GM23338 (cell line): ENCODE measurements around the gene TAPBPL. TPM values are rescaled to one million over a fixed set of nuclear protein-coding genes. Genes with fewer than 3 reads are reported as not detected.

ENCODE experiments used
- ATAC-seq: fragments of 200-7000 bp; cut with Tn5 transposase; 3 replicates; pipeline ENCODE4 v1.9.1; 2020
- DNase-seq: peaks from one replicate; pipeline ENCODE4 v3.0.0-alpha.2; 2015; ENCODE audit warnings: low spot score
- H2AFZ ChIP-seq: fragments of 200-600 bp; sonication (generic); 2 replicates; pipeline ENCODE4 v1.8.0; 2016; ENCODE audit warnings: antibody characterized with exemption, mild to moderate bottlenecking, moderate library complexity
- H3F3A ChIP-seq: fragments of 200-600 bp; sonication (generic); replicated peaks from 2 replicates; pipeline ENCODE4 v1.8.0; 2017; ENCODE audit warnings: antibody characterized with exemption, mixed run types, low read depth
- H3K27ac ChIP-seq: fragments of 200-600 bp; sonication (generic); 2 replicates; pipeline ENCODE4 v1.6.1; 2016; ENCODE audit warnings: low read depth
- H3K27me3 ChIP-seq: fragments of 200-600 bp; sonication (generic); 2 replicates; pipeline ENCODE4 v1.8.0; 2016; ENCODE audit warnings: mild to moderate bottlenecking, mixed run types, moderate library complexity; ENCODE audit not compliant: insufficient read depth
- H3K36me3 ChIP-seq: fragments of 200-600 bp; sonication (generic); 2 replicates; pipeline ENCODE4 v1.8.0; 2016; ENCODE audit warnings: mild to moderate bottlenecking; ENCODE audit not compliant: insufficient read depth
- H3K4me1 ChIP-seq: fragments of 200-600 bp; sonication (generic); 2 replicates; pipeline ENCODE4 v1.8.0; 2016; ENCODE audit warnings: mild to moderate bottlenecking, moderate library complexity; ENCODE audit not compliant: insufficient read depth
- H3K4me2 ChIP-seq: fragments of 200-600 bp; sonication (generic); 2 replicates; pipeline ENCODE4 v1.7.1; 2017; ENCODE audit warnings: mixed run types
- H3K4me3 ChIP-seq: fragments of 200-600 bp; sonication (generic); 2 replicates; pipeline ENCODE4 v1.6.1; 2016; ENCODE audit warnings: mixed run types
- H3K79me2 ChIP-seq: fragments of 200-600 bp; sonication (generic); replicated peaks from 2 replicates; pipeline ENCODE4 v1.8.0; 2017; ENCODE audit warnings: mild to moderate bottlenecking; ENCODE audit not compliant: insufficient read depth
- H3K9me2 ChIP-seq: fragments of 200-600 bp; sonication (generic); 2 replicates; pipeline ENCODE4 v1.8.0; 2017; ENCODE audit not compliant: insufficient read depth
- H4K20me1 ChIP-seq: fragments of 200-600 bp; sonication (generic); replicated peaks from 2 replicates; pipeline ENCODE4 v1.8.0; 2017; ENCODE audit warnings: mild to moderate bottlenecking; ENCODE audit not compliant: insufficient read depth
- H3K27ac Mint-ChIP-seq: 2 replicates; pipeline ENCODE4 v1.8.0; 2020; ENCODE audit warnings: inconsistent platforms, mild to moderate bottlenecking, moderate library complexity, mixed read lengths
- H3K27me3 Mint-ChIP-seq: 3 replicates; pipeline ENCODE4 v1.8.0; 2022; ENCODE audit warnings: low read depth, mild to moderate bottlenecking, moderate library complexity, mixed read lengths, inconsistent platforms; ENCODE audit not compliant: insufficient read depth, poor library complexity
- H3K36me3 Mint-ChIP-seq: 3 replicates; pipeline ENCODE4 v1.8.0; 2021; ENCODE audit warnings: low read depth, mild to moderate bottlenecking, inconsistent platforms, moderate library complexity, mixed read lengths
- H3K4me1 Mint-ChIP-seq: 3 replicates; pipeline ENCODE4 v1.8.0; 2020; ENCODE audit warnings: mild to moderate bottlenecking, inconsistent platforms, mixed read lengths
- H3K4me3 Mint-ChIP-seq: 3 replicates; pipeline ENCODE4 v1.8.0; 2021; ENCODE audit warnings: moderate library complexity, mild to moderate bottlenecking, inconsistent platforms, mixed read lengths
- H3K9me3 Mint-ChIP-seq: 3 replicates; pipeline ENCODE4 v1.8.0; 2020; ENCODE audit warnings: moderate library complexity, mild to moderate bottlenecking, inconsistent platforms, mixed read lengths
- CTCF ChIP-seq, 2 experiments: fragments of 200-600 bp in 1 of 2; sonication (generic) in 1 of 2; conservative IDR thresholded peaks; 2 replicates each; pipeline versions ENCODE4 v1.5.1 to v1.6.1; 2016 to 2017; ENCODE audit warnings: antibody characterized with exemption in 2 of 2, low read depth in 2 of 2, mild to moderate bottlenecking in 2 of 2, moderate library complexity in 1 of 2
- EZH2 ChIP-seq: fragments of 200-600 bp; sonication (generic); IDR thresholded peaks from one replicate; pipeline ENCODE4 v1.8.0; 2017; ENCODE audit warnings: antibody characterized with exemption, mild to moderate bottlenecking, low read depth; ENCODE audit not compliant: unreplicated experiment
- NANOG ChIP-seq: IDR thresholded peaks from 2 replicates; pipeline ENCODE4 v1.6.1; 2016; ENCODE audit warnings: antibody characterized with exemption, borderline replicate concordance
- REST ChIP-seq: IDR thresholded peaks from one replicate; pipeline ENCODE4 v1.6.1; 2018; ENCODE audit warnings: antibody characterized with exemption; ENCODE audit not compliant: unreplicated experiment
- STAT1 ChIP-seq: IDR thresholded peaks from one replicate; pipeline ENCODE4 v1.6.1; 2016; ENCODE audit warnings: antibody characterized with exemption; ENCODE audit not compliant: unreplicated experiment
- polyA plus RNA-seq: library from polyadenylated mRNA; unstranded; fragments of >200 nt; fragmentation: Nextera tagmentation; extraction: Ambion mirVana; gene quantifications from 2 replicates; pipeline ENCODE4 v1.2.1, GENCODE V29; 2016
- total RNA-seq: library from RNA; depleted of rRNA; stranded (reverse); fragments of >200 nt; shearing (Covaris generic); gene quantifications from 2 replicates; pipeline ENCODE4 v1.2.3, GENCODE V29; 2014

Gene TAPBPL
- total and polyA plus RNA-seq, 2 experiments from 2014 or later = 0.59 to 0.65 TPM

GRCh38 chr12:6444031-6444430 lies 7.8 kb upstream of the TAPBPL start:
- no peak for DNase-seq
- H3K27ac Mint-ChIP-seq = no peak overlapping the region
- TF ChIP-seq CTCF (conservative IDR thresholded peaks at IDR 0.05; ENCODE audit: low read depth in 2 of 2) (0 out of 4 replicates have a peak, but pooled peaks of 1 of the 2 experiments have one; percentile 10), NANOG (no peak)

GRCh38 chr12:6444704-6445688 lies 6.8 kb upstream of the TAPBPL start, which contains the start of gene CD27:
Gene CD27, plus strand, starts transcription at chr12:6444955. Its CDS starts 141 bp downstream, at chr12:6445096.
- no peak within 1 kb of the TSS for H3K4me3 Mint-ChIP-seq
- H3K27ac Mint-ChIP-seq = no peak within 1 kb of the TSS; the same call in 1 of the 2 replicates
- TF ChIP-seq STAT1 = no peak
- TF ChIP-seq EZH2 = no peak
- TF ChIP-seq REST = no peak
- no peak for TF ChIP-seq CTCF (conservative IDR thresholded peaks at IDR 0.05; ENCODE audit: low read depth in 2 of 2)

More at GRCh38 chr12:6444031-6444430, 7.8 kb upstream of the TAPBPL start:
- no peaks in the 10 kb centered on the region for H4K20me1 ChIP-seq
- H3K4me1 ChIP-seq = no peaks in the 10 kb centered on the region
- H3F3A ChIP-seq = no peaks in the 10 kb centered on the region
- H2AFZ ChIP-seq = no peak overlapping the region
- no peak overlapping the region for H3K27ac ChIP-seq
- H3K79me2 ChIP-seq = no peaks in the 10 kb centered on the region
- no peak; the same call in 2 of the 3 replicates for ATAC-seq
- H3K9me3 Mint-ChIP-seq = no peaks in the 10 kb centered on the region
- no peaks in the 10 kb centered on the region for H3K36me3 Mint-ChIP-seq
- no peaks in the 10 kb centered on the region for H3K27me3 ChIP-seq
- peaks cover 16% of the 10 kb centered on the region for H3K27me3 Mint-ChIP-seq
- H3K4me2 ChIP-seq = no peak overlapping the region
- no peak overlapping the region for H3K4me3 ChIP-seq
- H3K4me1 Mint-ChIP-seq = peaks cover 24% of the 10 kb centered on the region
- H3K4me3 Mint-ChIP-seq = no peak overlapping the region
- no peaks in the 10 kb centered on the region for H3K9me2 ChIP-seq
- H3K36me3 ChIP-seq = no peaks in the 10 kb centered on the region

More at GRCh38 chr12:6444704-6445688, 6.8 kb upstream of the TAPBPL start, which contains the start of gene CD27:
- Histone ChIP-seq H3F3A (no peaks in the 10 kb centered on the region), H3K27me3 (no peaks in the 10 kb centered on the region), H2AFZ (no peak within 1 kb of the TSS), H3K4me1 (no peaks in the 10 kb centered on the region), H3K9me2 (no peaks in the 10 kb centered on the region), H4K20me1 (no peaks in the 10 kb centered on the region), H3K4me2 (no peak within 1 kb of the TSS), H3K4me3 (no peak within 1 kb of the TSS), H3K36me3 (no peaks in the 10 kb centered on the region), H3K27ac (no peak within 1 kb of the TSS), H3K79me2 (no peaks in the 10 kb centered on the region)
- no peak for ATAC-seq
- Mint-ChIP-seq H3K4me1 (peaks cover 27% of the 10 kb centered on the region), H3K27me3 (peaks cover 18% of the 10 kb centered on the region), H3K9me3 (no peaks in the 10 kb centered on the region), H3K36me3 (no peaks in the 10 kb centered on the region)
- DNase-seq = no peak
